Stimulated activated CD8-positive, alpha-beta memory T cell treated with anti-CD3 and anti-CD28 coated beads, Interleukin-7, amount 100 ng/mL, for 48 hours (primary cell): ENCODE measurements around the gene CSMD2.
A peak's percentile ranks its signal among the peaks of the same experiment; 100 is the strongest.
"Not testable (repeated sequence)": the region's sequence is repeated elsewhere in the genome, so short reads cannot be mapped to it uniquely, and the experiment has no call there.

ENCODE experiments used
- DNase-seq, 2 donors: peaks; one replicate each; pipeline ENCODE4 v3.0.0-alpha.2; 2020; ENCODE audit warnings: low read depth in 1 of 2; ENCODE audit errors: extremely low read depth in 1 of 2

CSMD2 gene

DNA sequence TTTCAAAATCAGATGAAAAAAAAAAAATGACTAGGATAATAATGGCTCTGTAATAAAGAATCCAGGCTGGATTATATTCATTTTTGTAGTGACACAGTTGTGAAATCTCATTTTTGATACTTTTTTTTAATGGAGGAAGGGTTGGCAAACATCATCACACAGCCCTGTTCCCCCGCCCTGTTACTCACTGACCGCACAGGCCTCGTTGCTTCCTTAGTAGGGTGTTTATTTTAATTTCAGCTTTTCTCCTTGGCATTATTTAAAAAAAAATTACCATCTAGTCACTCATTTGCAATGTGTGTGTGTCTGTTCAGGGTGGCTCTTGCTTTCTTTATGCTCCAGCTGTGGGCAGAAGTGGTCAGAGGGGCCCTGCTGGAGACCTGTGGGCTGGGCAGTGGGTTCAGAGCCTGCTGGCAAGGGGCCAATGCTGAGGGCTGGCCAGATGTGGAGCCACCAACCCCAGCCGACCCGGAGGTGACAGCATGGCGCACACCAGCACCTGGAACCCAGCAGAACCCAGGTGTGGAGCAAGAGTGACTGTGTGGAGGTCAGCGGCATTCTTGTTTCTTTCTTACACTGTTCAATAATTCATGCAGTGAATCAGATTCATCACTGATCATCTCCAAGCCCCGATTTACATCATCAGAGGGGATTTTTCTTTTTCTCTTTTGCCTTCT lies 648.0 kb downstream of the CSMD2 start:
- DNase-seq: no peak

DNA sequence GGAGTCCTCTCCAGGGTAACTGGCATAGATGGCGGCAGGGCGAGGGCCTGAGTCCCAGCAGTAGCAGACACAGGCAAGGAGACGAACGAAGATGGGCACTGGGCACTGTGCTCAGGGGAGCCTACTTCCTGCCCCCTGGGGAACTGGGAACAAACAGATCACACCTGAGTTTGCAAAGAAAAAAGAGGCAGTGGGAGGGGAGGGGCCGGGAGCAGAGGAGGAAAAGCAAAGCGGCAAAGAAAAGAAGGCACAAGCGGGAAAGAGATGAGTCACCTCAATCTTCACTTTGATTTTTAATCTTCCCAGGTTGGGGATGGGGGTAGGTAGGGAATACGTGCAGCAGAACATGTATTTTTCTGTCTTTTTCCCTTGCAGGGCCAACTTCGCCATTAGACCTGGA lies 648.6 kb downstream of the CSMD2 start:
- no peak for DNase-seq

DNA sequence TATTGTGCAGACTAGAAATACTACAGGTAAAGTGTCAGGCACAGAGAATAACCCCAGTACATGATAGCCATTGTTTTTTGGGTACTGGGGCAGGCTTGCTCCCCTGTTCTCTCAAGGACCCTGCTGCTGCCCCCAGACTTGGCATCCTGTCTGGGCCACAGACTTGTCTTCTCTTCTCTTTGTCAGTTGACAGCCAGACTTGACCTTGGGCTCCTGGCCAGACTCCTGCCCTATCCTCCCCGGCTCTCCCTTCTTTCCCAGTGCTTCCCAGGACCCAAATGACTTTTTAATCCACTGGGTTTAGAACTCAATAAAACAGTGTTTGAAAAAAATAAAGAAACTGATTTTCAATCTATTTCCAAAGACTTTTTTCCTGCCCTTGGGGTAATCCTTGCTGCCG lies 649.4 kb downstream of the CSMD2 start:
- no peak for DNase-seq

DNA sequence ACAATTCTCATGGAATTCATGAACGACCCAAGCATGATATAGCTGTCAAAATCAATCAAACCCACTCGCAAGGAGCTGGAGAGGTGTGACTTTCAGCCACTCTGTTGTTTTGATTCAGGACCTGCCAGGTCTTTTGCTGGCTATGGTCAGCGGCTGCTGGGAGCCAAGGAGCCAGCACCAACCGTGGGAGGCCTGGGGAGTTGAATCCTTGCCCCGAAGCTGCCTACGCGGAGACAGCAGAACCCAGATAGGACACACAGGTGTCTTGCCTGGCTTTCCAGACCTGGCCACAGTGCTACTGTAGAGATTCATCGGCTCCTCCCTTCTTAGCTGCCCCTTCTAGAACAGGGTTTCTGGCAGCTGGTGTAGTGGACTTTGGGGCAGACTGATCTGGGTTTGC lies 649.9 kb downstream of the CSMD2 start:
- DNase-seq: no peak

DNA sequence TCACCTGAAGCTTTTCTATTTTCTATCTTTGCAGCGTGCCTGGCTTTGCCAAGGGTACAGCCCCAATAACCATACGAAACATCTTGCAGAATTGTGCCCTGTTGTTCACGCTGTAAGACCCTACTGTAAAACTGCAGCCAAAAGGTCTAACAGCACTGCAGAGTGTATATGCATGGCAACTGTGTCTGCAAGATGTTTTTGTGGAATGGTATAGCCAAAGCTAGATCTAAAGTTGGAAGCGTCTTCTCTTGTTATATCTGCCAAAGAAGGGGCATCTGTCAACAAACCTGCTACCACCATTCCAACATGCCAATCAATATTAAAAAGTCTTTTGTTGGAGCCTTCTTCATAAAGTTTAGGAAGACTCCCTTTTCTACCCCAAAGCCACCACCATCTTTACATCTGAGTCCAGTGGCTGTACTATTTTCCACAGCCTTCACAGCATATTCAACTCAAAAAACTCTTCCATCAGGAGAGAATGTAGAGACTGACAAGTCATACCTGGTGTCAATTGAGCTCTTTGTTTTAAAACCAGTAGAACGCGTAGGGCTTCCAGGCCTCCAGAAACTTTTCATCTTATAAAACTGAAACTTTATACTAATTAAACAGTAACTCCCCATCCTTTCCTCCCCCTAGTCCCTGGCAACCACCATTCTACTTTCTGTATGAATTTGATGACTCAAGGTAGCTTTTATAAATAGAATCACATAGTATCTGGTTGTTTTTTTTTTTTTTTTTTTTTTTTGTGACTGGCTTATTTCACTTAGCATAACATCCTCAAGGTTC lies 652.6 kb downstream of the CSMD2 start:
- no peak for DNase-seq

DNA sequence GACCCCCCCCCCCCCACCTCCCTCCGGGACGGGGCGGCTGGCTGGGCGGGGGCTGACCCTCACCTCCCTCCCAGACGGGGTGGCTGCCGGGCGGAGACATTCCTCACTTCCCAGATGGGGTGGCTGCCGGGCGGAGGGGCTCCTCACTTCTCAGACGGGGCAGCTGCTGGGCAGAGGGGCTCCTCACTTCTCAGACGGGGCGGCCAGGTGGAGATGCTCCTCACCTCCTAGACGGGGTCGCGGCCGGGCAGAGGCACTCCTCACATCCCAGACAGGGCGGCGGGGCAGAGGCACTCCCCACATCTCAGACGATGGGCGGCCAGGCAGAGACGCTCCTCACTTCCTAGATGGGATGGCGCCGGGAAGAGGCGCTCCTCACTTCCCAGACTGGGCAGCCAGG lies 655.8 kb downstream of the CSMD2 start:
- DNase-seq: not testable (repeated sequence)

DNA sequence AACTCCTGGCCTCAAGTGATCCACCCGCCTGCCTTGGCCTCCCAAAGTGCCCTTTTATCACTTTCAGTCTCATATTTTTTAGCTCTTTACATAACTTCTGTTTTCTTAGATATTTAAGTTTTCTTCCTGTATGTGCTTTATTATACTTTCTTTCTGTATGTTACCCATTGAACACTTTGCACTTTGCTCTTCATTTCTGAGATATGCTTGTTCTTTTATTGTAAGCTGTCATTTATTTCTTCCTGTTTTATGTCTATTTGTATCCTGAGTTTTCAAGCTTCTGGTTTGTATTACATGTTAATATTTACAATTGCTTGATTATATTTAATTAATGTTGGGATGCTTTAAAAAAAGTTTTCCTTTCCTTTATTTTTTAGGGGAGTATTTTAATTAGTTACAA lies 656.9 kb downstream of the CSMD2 start:
- no peak for DNase-seq

DNA sequence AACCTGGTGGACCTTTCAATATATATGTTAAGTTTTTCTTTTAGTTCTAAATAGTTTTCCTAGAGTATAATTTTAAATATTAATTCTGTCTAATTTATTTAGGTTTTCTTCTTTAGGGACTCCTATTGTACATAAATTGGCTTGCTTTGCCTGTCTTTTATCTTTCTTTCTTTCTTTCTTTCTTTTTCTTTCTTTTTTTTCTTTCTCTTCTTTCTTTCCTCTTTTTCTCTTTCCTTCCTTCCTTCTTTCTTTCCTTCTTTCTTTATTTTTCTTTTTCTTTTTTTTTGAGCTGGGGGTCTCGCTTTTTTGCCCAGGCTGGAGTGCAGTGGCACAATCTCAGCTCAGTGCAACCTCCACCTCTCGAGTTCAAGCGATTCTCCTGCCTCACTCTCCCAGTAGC lies 657.4 kb downstream of the CSMD2 start:
- no peak for DNase-seq

DNA sequence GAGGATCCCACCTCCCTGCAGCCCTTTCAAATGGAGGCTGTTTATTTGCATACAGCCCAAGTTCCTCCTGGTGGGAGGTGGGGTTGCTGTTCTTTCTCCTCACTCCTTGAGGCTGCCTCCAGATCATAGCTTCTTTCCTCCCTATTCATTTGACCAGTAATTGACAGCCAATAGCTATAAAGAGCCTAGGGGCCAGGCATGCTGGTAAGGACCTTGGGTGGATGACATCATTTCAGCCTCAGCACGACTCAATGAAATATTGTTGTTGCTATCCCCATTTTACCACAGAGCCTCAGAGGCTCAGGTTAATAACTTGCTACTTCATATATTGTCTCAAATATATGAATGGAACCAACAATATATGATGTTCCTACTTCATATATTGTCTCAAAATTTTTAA lies 661.5 kb downstream of the CSMD2 start:
- DNase-seq: no peak

DNA sequence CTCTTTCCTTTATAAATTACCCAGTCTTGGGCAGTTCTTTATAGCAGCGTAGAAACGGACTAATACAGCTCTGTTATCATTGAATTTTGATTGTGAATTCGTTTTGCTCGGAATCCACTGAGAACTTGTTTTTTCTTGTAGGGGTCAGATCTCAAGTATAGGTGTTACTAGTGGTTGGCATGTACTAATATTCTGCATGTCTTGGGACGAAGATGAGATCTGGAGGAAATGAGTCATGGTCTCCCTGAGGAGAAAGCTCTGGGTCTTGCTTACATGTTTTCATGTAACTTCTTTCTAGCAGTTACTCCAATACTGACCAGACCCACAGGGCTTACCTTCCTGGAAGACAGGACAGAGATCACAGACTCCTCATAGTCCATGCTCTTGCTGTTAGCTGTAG lies 662.3 kb downstream of the CSMD2 start:
- no peak for DNase-seq

DNA sequence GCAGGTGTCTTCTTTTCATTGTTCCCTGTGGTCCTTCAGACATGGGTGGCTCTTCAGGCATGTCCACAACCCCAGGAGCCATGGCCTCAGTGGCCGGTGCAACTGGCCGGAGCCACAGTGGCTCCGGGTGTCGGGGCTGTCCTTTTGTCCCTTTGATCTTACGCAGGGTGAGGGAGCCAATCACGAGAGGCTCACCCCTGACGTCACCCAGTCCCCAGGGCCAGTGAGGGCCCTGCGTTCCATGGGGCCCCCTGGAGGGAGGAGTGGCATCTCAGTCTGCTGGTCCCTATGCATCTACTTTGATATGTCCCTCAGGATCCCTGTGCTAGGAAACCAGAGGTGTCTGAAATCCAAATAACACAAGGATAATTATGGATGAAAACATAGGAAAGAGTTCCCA lies 663.3 kb downstream of the CSMD2 start:
- DNase-seq: no peak

DNA sequence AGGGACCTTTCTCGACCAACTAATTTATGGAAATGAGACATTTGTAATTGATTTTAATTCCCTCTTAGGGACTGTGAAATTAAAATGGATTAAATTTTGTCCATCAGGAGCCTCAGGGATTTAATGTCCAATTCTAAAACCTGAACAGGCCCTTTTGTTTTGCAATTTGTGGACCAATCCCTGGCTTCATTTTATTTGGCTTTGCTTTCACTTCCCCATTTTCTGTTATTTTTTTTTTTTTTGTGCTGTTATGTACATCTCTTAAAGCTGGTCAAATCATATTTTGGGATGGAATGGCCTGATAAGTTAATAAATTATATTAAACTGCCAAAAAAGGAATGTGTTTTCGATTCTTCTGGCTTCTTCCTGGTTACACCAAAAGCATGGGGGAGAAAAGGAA lies 663.7 kb downstream of the CSMD2 start:
- no peak for DNase-seq

DNA sequence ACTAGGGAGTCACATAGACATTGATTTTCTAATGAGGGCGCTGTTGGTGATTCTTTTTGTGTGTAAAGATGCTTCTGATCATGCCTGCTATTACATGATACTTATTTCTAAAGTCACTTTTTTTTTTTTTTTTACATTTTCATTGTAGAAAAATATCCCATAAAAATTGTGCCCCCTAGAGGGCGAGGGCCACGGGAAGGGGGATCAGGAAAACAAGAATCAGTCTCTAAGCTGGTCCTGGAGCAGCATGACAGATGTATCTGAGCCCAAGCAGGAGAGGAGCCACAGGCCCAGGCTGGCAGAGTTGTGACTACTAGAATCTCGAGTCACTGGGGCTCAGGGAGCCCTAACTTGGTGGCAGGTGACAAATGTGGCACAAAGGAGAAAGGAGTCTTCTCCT lies 664.5 kb downstream of the CSMD2 start:
- no peak for DNase-seq

DNA sequence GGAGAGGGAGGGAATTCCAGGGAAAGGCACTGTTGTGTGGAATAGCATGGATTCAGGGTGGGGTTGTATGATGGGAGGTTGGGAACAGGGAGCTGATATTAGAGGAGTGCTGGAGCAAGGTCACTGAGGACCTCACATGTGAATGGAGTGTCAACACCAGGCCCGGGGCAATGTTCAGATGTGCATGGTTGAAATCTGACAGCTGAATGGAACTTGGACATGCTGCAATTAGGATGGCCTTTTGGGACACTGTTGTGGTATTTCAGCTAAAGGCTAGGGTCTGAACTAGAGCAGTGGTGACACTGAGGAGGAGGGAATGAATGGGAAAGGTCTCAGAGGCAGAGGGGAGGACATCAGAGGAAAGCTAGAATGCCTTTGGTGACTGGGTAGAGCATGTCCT lies 667.6 kb downstream of the CSMD2 start:
- DNase-seq: no peak

DNA sequence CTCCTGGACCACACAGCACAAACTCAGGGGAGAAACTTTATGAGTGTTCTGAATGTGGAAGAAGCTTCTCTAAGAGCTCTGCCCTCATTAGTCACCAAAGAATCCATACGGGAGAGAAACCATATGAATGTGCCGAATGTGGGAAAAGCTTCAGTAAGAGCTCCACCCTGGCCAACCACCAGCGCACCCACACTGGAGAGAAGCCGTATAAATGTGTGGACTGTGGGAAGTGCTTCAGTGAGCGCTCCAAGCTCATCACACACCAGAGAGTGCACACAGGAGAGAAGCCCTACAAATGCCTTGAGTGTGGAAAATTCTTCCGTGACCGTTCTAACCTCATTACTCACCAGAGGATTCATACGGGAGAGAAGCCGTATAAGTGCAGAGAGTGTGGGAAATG lies 670.1 kb downstream of the CSMD2 start:
- DNase-seq: no peak

DNA sequence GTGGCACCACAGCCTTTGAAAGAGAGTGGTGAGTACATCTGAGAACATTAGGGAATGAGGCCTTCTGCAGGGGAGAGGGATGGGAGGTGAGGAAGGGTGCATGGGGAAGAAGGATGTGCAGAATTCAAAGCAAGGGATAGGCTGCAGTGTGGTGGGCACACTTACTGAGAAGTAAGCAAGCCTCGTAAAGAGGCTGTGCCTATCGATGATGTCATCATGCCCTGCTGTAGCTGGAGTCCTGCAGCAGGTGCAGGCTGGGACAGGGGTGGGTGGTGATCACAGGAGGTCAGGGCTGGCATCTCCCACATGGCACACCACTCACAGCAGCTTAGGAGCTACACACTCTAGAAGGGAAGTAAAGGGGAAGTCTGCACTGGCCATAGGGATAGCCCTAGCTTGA lies 676.4 kb downstream of the CSMD2 start:
- DNase-seq: no peak

DNA sequence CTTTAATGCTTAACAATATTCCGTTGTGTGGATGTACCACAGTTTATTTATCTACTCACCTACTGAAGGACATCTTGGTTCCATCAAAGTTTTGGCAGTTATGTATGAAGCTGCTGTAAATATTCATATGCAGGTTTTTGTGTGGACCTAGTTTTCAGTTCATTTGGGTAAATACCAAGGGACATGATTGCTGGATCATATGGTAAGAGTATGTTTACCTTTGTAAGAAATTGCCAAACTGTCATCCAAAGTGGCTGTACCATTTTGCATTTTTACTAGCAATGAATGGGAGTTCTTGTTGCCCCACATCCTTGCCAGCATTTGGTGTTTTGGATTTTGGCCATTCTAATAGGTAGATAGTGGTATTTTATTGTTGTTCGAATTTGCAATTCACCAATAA lies 682.6 kb downstream of the CSMD2 start:
- no peak for DNase-seq

DNA sequence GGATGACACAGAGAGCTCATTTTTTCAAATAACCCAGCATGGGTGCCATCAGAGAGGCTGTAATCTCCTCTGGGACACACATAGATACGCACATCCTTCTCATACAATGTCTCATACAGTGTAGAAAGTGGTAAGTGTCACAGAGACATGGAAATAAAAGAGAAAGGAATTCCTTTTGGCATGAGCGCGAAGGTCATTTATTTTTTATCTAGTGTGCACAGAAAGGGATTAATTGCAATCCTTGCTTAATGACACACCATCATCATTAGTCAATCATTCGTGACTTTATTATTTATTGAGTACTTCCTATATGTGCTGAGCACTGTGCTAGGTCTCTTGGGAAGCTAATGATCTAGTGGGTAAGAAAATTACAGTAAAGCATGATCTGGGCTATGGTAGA lies 687.6 kb downstream of the CSMD2 start:
- DNase-seq: no peak

DNA sequence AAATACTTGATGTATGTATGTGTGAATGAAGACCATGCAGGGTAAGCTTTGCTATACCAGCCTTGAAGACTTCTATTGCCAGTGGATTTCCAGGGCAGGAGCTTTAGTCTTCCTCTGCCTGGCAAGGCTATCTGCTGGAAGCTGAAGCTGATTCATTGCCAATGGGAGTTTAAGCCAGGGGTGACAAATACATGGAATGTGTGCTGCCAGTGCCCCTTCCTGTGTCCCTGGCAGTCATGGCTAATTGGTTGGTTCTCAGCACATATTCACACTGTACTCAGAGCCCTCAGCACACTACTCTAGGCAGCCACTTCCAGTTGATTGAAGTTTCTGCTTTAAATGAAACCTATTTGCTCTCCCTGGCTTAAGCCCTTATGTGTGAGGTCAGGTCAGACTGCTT lies 691.1 kb downstream of the CSMD2 start:
- no peak for DNase-seq

DNA sequence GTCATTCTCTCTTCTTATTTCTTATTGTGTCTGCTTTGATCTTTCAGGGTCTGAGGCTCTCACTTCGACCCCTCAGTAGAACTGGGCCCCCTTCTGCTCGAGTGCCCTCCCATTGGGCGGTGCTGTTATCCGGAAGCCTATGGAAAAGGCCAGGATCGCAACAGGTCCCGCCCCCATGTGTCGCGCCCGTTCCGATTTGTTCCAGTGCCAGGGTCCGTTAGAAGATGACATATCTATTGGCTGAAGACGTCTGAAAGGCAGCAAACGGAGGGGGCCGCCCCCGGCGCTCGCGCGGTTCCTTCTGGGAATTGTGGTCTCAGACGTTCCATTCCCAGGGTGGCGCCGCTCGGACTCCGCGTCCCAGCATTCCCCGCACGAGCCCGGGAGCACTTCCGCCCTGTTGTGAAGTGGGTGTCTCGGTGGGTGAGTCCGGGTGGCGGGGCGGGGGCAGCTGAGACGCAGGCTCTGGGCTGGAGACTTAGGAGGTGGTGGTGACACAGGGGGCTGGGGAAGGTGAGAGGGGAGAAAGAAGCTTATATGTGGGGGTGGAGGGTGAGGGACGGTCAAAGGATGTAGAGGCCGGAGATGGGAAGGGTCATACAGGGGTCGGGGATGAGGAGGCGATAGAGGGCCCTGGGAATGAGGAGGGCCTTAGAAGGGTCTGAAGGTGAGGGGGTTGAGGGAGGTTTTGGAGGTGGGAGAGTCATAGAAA lies 692.6 kb downstream of the CSMD2 start, which contains the start of gene ZSCAN20:
Gene ZSCAN20 (plus strand): TSS at position 377 of the 712 bp plus-strand sequence. CDS start 6,644 bp downstream, outside the sequence.
- peak; percentile 81 to 91 for DNase-seq

DNA sequence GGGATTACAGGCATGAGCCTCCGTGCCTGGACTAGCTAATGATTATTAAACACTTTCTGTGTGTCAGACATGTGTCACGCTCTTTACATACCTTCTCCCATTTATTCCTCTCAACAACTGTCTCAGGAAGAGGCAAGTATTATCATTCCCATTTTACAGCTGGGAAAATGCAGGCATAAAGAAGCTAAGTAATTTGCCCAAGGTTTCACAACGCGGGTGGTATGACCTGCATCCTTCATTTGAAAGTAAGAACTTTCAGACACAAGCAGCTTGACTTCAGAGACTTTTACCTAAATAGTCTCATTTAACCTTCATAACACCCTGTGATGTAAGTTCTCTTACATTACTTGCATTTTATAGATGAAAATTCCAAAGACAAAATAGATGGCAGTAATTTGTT lies 693.6 kb downstream of the CSMD2 start:
- no peak for DNase-seq

DNA sequence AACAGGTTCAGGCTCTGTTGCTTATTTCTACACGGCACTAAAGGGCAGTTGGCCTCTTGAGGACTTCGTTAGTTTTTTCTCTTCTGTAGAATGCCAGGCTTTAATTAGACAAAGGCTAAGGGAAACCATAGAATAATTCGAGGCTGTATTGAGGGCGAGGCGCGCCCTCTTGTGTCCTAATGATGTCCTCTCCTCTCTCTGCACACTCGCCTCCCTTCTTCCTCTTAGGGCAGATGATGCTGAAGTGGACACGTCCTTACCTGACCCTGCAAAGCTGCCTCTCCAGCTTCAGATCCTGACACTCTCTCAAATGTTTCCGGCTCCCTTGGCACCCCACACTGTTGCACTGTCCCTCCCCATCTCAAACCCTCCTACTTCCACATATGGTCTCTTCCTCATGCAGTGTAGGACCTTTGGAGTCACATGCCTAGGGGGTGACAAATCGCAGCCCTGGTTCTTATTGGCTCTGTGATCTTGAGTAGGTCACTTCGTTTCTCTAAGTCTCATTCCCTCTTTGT lies 694.5 kb downstream of the CSMD2 start:
- peak in 1 of 2 donors; percentile 30 for DNase-seq
